K562 (cell line): ENCODE data around the gene SLC2A6. TPM values are rescaled to one million over a fixed set of nuclear protein-coding genes. Genes with fewer than 3 reads are reported as not detected.

ENCODE experiments used
- ATF7 ChIP-seq: fragments of 450-650 bp; IDR thresholded peaks from 2 replicates; pipeline ENCODE4 v1.7.1; 2014; ENCODE audit warnings: mild to moderate bottlenecking, moderate library complexity
- NCOA4 ChIP-seq: fragments of 450-650 bp; IDR thresholded peaks from 2 replicates; pipeline ENCODE4 v1.6.1; 2018; ENCODE audit warnings: mild to moderate bottlenecking; ENCODE audit not compliant: partially characterized antibody
- RBM25 ChIP-seq: fragments of 200-400 bp; formaldehyde crosslinking; IDR thresholded peaks from 2 replicates; pipeline ENCODE4 v1.6.1; 2018; ENCODE audit warnings: low read length, low read depth, moderate library complexity; ENCODE audit not compliant: severe bottlenecking
- RCOR1 ChIP-seq, 2 experiments: IDR thresholded peaks; 2 replicates each; pipeline ENCODE4 v1.6.1; 2012; ENCODE audit warnings: low read depth in 2 of 2, low read length in 2 of 2, borderline replicate concordance in 1 of 2, improper control_type of control experiment in 1 of 2
- XRCC5 ChIP-seq: fragments of 200-400 bp; formaldehyde crosslinking; IDR thresholded peaks from 2 replicates; pipeline ENCODE4 v1.6.1; 2017; ENCODE audit warnings: low read depth, mild to moderate bottlenecking, low read length
- ZNF175 ChIP-seq: fragments of 200-800 bp; sonication (Bioruptor generic); IDR thresholded peaks from 2 replicates; pipeline ENCODE4 v1.6.1; 2016; ENCODE audit warnings: low read depth, mild to moderate bottlenecking, missing genetic modification characterization, missing compliant biosample characterization
- polyA plus RNA-seq, 8 experiments: library from polyadenylated mRNA; depleted of rRNA in 4 of 8; stranded (reverse) in 5 of 8; unstranded in 3 of 8; fragments of >200 nt; fragmentation: Nextera tagmentation in 2 of 8; fragmentation: Illumina TruSeq in 1 of 8; extraction: Ambion mirVana in 2 of 8; extraction: Trizol in 1 of 8; gene quantifications; 2 replicates each; pipeline versions ENCODE4 v1.2.1 to v1.2.3, GENCODE V29; 2011 to 2014; ENCODE audit warnings: inconsistent platforms in 1 of 8, missing spikeins in 1 of 8
- total RNA-seq, 7 experiments: library from RNA; depleted of rRNA in 6 of 7; stranded (reverse); fragments of >200 nt in 6 of 7; fragmentation: Illumina TruSeq in 2 of 7; extraction: Trizol in 2 of 7; gene quantifications; 2 replicates each; pipeline versions ENCODE4 v1.2.1 to v1.2.3, GENCODE V29; 2011 to 2021; ENCODE audit warnings: low replicate concordance in 1 of 7
- TF ChIP-seq, protein P1 (sequence below): sonication (generic); formaldehyde crosslinking; IDR thresholded peaks from 2 replicates; pipeline ENCODE4 v1.8.0; 2023; ENCODE audit warnings: mild to moderate bottlenecking, missing genetic modification reagents
- TF ChIP-seq, protein P2 (sequence below): fragments of 250-450 bp; sonication (Bioruptor Pico); IDR thresholded peaks from 2 replicates; pipeline ENCODE4 v1.8.0; 2021; ENCODE audit warnings: moderate library complexity, mild to moderate bottlenecking, inconsistent platforms
- TF ChIP-seq, protein P3 (sequence below): fragments of 250-450 bp; sonication (Bioruptor Pico); IDR thresholded peaks from 2 replicates; pipeline ENCODE4 v1.5.0; 2021

The SLC2A6 gene
- total and polyA plus RNA-seq, 9 of the 15 experiments (the other 6 are each of a cell fraction or from before 2014, with no cell fraction given), result 0.04 to 0.38 (median 0.09) TPM; not detected in 3

DNA sequence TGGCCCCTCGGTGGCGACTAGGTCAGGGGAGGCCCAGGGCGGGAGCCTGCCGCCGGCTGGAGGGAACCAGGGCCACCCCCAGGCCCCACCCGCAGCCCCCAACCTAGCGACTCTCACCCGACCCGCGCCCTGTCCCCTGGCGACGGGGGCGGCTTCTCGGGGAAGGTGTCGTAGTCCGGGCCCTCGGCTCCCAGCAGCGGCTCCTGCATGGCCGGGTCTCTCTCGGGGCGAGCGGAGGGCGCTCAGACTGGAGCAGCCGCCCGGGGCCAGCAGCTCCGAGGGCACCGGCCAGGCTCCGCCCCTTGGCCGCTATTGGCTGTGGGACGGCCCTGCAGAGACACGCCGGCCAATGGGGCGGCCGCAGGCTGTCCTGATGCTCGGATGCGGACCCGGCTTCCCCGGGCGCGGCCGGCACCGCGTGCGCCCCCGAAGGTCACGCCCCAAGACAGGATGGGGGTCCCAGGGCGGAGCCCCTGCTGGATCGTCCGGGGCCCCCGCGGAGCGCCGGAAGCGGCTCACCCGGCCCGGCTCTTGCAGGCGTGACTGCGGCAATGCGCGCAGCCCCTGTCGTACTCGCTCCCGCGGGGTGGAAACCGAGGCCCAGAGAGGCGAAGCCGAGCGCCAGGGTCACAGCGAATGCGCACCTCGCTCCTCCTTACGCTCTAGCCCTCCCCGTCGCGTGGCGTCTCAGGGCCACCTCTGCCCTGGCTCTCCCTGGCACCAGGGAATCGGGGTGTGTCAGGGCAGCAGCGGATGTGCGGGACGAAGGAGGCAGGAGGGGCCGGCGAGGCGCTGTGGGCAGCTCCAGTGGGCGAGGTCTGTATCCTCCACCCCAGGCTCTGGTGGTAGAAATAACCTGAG, at the start of gene SLC2A6 (continued):
- TF ChIP-seq, protein P1, sequence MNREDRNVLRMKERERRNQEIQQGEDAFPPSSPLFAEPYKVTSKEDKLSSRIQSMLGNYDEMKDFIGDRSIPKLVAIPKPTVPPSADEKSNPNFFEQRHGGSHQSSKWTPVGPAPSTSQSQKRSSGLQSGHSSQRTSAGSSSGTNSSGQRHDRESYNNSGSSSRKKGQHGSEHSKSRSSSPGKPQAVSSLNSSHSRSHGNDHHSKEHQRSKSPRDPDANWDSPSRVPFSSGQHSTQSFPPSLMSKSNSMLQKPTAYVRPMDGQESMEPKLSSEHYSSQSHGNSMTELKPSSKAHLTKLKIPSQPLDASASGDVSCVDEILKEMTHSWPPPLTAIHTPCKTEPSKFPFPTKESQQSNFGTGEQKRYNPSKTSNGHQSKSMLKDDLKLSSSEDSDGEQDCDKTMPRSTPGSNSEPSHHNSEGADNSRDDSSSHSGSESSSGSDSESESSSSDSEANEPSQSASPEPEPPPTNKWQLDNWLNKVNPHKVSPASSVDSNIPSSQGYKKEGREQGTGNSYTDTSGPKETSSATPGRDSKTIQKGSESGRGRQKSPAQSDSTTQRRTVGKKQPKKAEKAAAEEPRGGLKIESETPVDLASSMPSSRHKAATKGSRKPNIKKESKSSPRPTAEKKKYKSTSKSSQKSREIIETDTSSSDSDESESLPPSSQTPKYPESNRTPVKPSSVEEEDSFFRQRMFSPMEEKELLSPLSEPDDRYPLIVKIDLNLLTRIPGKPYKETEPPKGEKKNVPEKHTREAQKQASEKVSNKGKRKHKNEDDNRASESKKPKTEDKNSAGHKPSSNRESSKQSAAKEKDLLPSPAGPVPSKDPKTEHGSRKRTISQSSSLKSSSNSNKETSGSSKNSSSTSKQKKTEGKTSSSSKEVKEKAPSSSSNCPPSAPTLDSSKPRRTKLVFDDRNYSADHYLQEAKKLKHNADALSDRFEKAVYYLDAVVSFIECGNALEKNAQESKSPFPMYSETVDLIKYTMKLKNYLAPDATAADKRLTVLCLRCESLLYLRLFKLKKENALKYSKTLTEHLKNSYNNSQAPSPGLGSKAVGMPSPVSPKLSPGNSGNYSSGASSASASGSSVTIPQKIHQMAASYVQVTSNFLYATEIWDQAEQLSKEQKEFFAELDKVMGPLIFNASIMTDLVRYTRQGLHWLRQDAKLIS, result no peak
- TF ChIP-seq, protein P2, sequence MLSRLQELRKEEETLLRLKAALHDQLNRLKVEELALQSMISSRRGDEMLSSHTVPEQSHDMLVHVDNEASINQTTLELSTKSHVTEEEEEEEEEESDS (CRISPR knock-in tag), result no peak
- TF ChIP-seq, protein P3, sequence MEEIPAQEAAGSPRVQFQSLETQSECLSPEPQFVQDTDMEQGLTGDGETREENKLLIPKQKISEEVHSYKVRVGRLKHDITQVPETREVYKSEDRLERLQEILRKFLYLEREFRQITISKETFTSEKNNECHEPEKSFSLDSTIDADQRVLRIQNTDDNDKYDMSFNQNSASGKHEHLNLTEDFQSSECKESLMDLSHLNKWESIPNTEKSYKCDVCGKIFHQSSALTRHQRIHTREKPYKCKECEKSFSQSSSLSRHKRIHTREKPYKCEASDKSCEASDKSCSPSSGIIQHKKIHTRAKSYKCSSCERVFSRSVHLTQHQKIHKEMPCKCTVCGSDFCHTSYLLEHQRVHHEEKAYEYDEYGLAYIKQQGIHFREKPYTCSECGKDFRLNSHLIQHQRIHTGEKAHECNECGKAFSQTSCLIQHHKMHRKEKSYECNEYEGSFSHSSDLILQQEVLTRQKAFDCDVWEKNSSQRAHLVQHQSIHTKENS (CRISPR knock-in tag), result no peak
- TF ChIP-seq RCOR1 (IDR thresholded peaks at IDR 0.05; ENCODE audit: borderline replicate concordance in 1 of 2, low read depth in 2 of 2, low read length in 2 of 2) (peak in 1 of 2 experiments; percentile 33; a peak in 1 of 4 replicates), ZNF175 (CRISPR knock-in tag) (no peak), NCOA4 (no peak), RBM25 (peak; percentile 99), ATF7 (no peak), XRCC5 (no peak)
